Trophoblast cell (in vitro differentiated cells and primary cell): Measurements from ENCODE around the gene CPB2.
A peak's percentile ranks its signal among the peaks of the same experiment; 100 is the strongest.

Source experiments
- DNase-seq, 2 donors: peaks; one replicate each; pipeline ENCODE4 v3.0.0-alpha.2; 2016
- H2AFZ ChIP-seq: 2 replicates; pipeline ENCODE4 v1.6.1; 2013; ENCODE audit warnings: low read length, moderate library complexity, mild to moderate bottlenecking; ENCODE audit not compliant: insufficient read depth, poor library complexity
- H2AK5ac ChIP-seq: 2 replicates; pipeline ENCODE4 v1.6.1; 2013; ENCODE audit warnings: mild to moderate bottlenecking, low read length
- H2BK120ac ChIP-seq: 2 replicates; pipeline ENCODE4 v1.6.1; 2013; ENCODE audit warnings: low read length, mild to moderate bottlenecking, moderate library complexity; ENCODE audit not compliant: insufficient read depth, poor library complexity
- H2BK12ac ChIP-seq: 2 replicates; pipeline ENCODE4 v1.6.1; 2013; ENCODE audit warnings: mild to moderate bottlenecking, low read length, moderate library complexity
- H2BK5ac ChIP-seq: 2 replicates; pipeline ENCODE4 v1.6.1; 2013; ENCODE audit warnings: low read length, low read depth, moderate library complexity, mild to moderate bottlenecking; ENCODE audit not compliant: poor library complexity
- H3K14ac ChIP-seq: 2 replicates; pipeline ENCODE4 v1.6.1; 2013; ENCODE audit warnings: mild to moderate bottlenecking, low read length
- H3K18ac ChIP-seq: 2 replicates; pipeline ENCODE4 v1.6.1; 2013; ENCODE audit warnings: mild to moderate bottlenecking, low read length
- H3K23ac ChIP-seq: 2 replicates; pipeline ENCODE4 v1.6.1; 2013; ENCODE audit warnings: low read length
- H3K27ac ChIP-seq: 2 replicates; pipeline ENCODE4 v1.5.1; 2013; ENCODE audit warnings: low read depth, mild to moderate bottlenecking, inconsistent platforms, low read length, moderate library complexity
- H3K27me3 ChIP-seq: 2 replicates; pipeline ENCODE4 v1.6.1; 2013; ENCODE audit warnings: inconsistent platforms, mild to moderate bottlenecking, low read length, moderate library complexity; ENCODE audit not compliant: insufficient read depth
- H3K36me3 ChIP-seq, 2 experiments: 1 replicate in 1 of 2; 2 replicates in 1 of 2; pipeline ENCODE4 v1.6.1; 2013; ENCODE audit warnings: low read length in 2 of 2, mild to moderate bottlenecking in 2 of 2, moderate library complexity in 1 of 2; ENCODE audit not compliant: insufficient read depth in 2 of 2, control insufficient read depth in 1 of 2
- H3K4ac ChIP-seq: 2 replicates; pipeline ENCODE4 v1.6.1; 2013; ENCODE audit warnings: low read depth, mild to moderate bottlenecking, low read length, moderate library complexity
- H3K4me1 ChIP-seq, 2 experiments: 1 replicate in 1 of 2; 2 replicates in 1 of 2; pipeline ENCODE4 v1.6.1; 2013; ENCODE audit warnings: low read length in 2 of 2, mild to moderate bottlenecking in 2 of 2, moderate library complexity in 1 of 2; ENCODE audit not compliant: insufficient read depth in 2 of 2, control insufficient read depth in 1 of 2
- H3K4me2 ChIP-seq: 2 replicates; pipeline ENCODE4 v1.6.1; 2013; ENCODE audit warnings: inconsistent platforms, mild to moderate bottlenecking, low read length, moderate library complexity
- H3K4me3 ChIP-seq: 2 replicates; pipeline ENCODE4 v1.5.1; 2013; ENCODE audit warnings: mild to moderate bottlenecking, low read depth, low read length, inconsistent platforms
- H3K79me1 ChIP-seq: one replicate; pipeline ENCODE4 v1.6.1; 2013; ENCODE audit warnings: low read length
- H3K79me2 ChIP-seq: 2 replicates; pipeline ENCODE4 v1.6.1; 2013; ENCODE audit warnings: low read length, mild to moderate bottlenecking; ENCODE audit not compliant: control insufficient read depth, insufficient read depth, poor library complexity
- H3K9ac ChIP-seq: 2 replicates; pipeline ENCODE4 v1.6.1; 2013; ENCODE audit warnings: mild to moderate bottlenecking, low read length
- H3K9me3 ChIP-seq: 2 replicates; pipeline ENCODE4 v1.6.1; 2013; ENCODE audit warnings: low read depth, mild to moderate bottlenecking, control low read depth, inconsistent platforms, low read length; ENCODE audit not compliant: insufficient read depth
- H4K12ac ChIP-seq: 2 replicates; pipeline ENCODE4 v1.6.1; 2013; ENCODE audit warnings: low read depth, mild to moderate bottlenecking, low read length, moderate library complexity
- H4K8ac ChIP-seq: 2 replicates; pipeline ENCODE4 v1.6.1; 2013; ENCODE audit warnings: low read depth, mild to moderate bottlenecking, low read length, moderate library complexity
- H4K91ac ChIP-seq: one replicate; pipeline ENCODE4 v1.6.1; 2013; ENCODE audit warnings: low read depth, mild to moderate bottlenecking, low read length, moderate library complexity
- WGBS: extraction: QIAGEN DNeasy Blood & Tissue Kit; methylation state at CpG from one replicate; pipeline ENCODE4 v1.1.7; 2013; ENCODE audit warnings: missing lambda C conversion rate; ENCODE audit not compliant: insufficient read length, insufficient coverage; ENCODE audit errors: extremely low coverage; 5-methylcytosine and 5-hydroxymethylcytosine counted together

CPB2 gene

DNA sequence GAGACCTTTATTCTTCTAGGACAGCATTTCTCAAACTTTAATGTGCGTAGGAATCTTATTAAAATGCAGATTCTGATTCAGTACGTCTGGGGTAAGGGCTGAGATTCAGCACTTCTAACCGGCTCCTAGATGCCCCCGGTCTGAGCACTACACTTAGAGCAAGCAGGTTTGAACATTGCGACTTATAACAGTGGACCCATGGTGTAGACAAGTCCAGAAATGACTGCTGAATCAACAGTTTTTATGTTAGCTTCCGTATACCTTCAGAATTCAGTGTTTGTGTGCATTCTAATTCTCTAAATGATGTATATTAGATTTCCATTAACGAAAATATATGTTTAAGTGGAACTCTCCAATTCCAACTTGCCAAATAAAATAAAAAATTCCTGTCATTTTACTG lies 17.5 kb upstream of the CPB2 start:
- no peak overlapping the region for H3K23ac ChIP-seq
- no peak overlapping the region for H4K8ac ChIP-seq
- H4K12ac ChIP-seq, result no peak overlapping the region
- H3K9ac ChIP-seq, result no peak overlapping the region
- no peak overlapping the region for H3K18ac ChIP-seq
- H3K27me3 ChIP-seq, result no peaks in the 10 kb centered on the region
- no peak overlapping the region for H2AFZ ChIP-seq
- WGBS, result no CpG with 5 or more reads among the region's 7 CpGs
- H2BK5ac ChIP-seq, result no peak overlapping the region
- H3K27ac ChIP-seq, result no peak overlapping the region
- no peak overlapping the region for H2AK5ac ChIP-seq
- H3K79me1 ChIP-seq, result no peaks in the 10 kb centered on the region
- H2BK120ac ChIP-seq, result no peak overlapping the region
- no peak overlapping the region for H2BK12ac ChIP-seq
- H3K9me3 ChIP-seq, result no peaks in the 10 kb centered on the region
- no peak overlapping the region for H3K14ac ChIP-seq
- no peaks in the 10 kb centered on the region for H3K79me2 ChIP-seq
- H3K4me3 ChIP-seq, result no peak overlapping the region
- peaks cover 3 to 11% of the 10 kb centered on the region in 2 experiments for H3K36me3 ChIP-seq
- no peak overlapping the region for H4K91ac ChIP-seq
- H3K4me2 ChIP-seq, result no peak overlapping the region
- peaks cover 5 to 8% of the 10 kb centered on the region in 2 experiments for H3K4me1 ChIP-seq
- no peak overlapping the region for H3K4ac ChIP-seq
- DNase-seq, result no peak

DNA sequence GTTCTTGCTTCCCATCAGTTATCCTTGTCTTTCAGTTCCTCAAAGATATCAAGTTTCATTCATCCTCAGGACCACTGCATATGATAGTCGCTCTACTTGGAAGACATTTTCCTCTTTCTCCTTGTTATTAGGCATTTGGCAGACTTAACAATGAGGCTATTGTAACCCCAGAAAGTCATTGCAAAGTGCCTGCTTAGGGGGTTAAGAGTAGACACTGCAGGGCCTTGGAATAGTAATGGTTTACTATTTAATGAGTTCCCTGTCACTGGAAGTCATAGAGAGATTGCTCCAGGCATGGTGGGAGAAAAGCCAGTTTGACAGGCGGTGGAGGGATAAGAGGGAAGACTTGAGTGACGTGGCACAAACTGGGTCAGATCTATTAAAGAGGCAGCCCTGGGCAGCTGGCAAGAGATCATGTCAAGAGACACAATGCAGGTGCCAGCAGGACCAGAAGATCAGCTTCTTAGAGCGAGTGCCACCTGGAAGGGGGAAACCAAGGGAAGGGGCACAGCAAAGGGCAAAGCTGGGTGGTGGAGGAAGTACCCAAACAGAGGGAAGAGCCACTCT lies 16.8 kb upstream of the CPB2 start:
- H3K27ac ChIP-seq, result no peak overlapping the region

DNA sequence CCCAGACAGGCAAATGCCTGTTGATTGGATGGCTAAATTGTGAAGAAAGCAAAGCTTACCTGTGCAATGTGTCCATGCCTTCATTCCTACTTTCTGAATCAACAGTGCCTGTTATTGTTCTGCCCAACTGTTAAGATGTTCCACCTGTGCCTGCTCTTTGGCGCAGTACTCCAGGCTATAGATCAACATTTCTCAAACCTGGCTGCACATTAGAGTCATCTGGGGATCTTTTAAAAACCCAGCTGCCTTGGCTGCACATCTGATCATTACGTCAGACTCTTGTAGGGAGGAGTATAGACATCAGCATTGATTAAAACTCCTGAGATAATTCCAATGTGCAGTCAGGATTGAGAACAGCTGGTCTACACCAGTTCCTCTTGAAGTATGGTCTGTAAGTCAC lies 16.2 kb upstream of the CPB2 start:
- Histone ChIP-seq H3K14ac (no peak overlapping the region), H3K79me1 (no peaks in the 10 kb centered on the region), H4K12ac (no peak overlapping the region), H3K23ac (no peak overlapping the region), H3K27me3 (no peaks in the 10 kb centered on the region), H3K18ac (no peak overlapping the region), H4K91ac (no peak overlapping the region), H2AFZ (no peak overlapping the region), H2AK5ac (no peak overlapping the region), H3K4me1 (peaks cover 5 to 8% of the 10 kb centered on the region in 2 experiments), H3K9me3 (no peaks in the 10 kb centered on the region), H2BK120ac (no peak overlapping the region), H3K79me2 (no peaks in the 10 kb centered on the region), H3K4ac (no peak overlapping the region), H3K4me3 (no peak overlapping the region), H2BK12ac (no peak overlapping the region), H3K9ac (no peak overlapping the region), H3K27ac (no peak overlapping the region), H2BK5ac (no peak overlapping the region), H3K36me3 (peaks cover 0 to 2% of the 10 kb centered on the region in 2 experiments), H4K8ac (no peak overlapping the region), H3K4me2 (no peak overlapping the region)
- no CpG with 5 or more reads among the region's 2 CpGs for WGBS
- peak in 1 of 2 donors; percentile 16 for DNase-seq

More for the DNA sequence above, 16.8 kb upstream of the CPB2 start:
- Histone ChIP-seq H3K18ac (no peak overlapping the region), H3K79me1 (no peaks in the 10 kb centered on the region), H2BK5ac (no peak overlapping the region), H2AK5ac (no peak overlapping the region), H2BK12ac (no peak overlapping the region), H3K4me1 (peaks cover 5 to 8% of the 10 kb centered on the region in 2 experiments), H4K8ac (no peak overlapping the region), H3K79me2 (no peaks in the 10 kb centered on the region), H4K91ac (no peak overlapping the region), H3K4me3 (no peak overlapping the region), H3K9me3 (no peaks in the 10 kb centered on the region), H3K14ac (no peak overlapping the region), H3K9ac (no peak overlapping the region), H4K12ac (no peak overlapping the region), H2AFZ (no peak overlapping the region), H3K27me3 (no peaks in the 10 kb centered on the region), H3K23ac (no peak overlapping the region), H3K4me2 (no peak overlapping the region), H2BK120ac (no peak overlapping the region), H3K4ac (no peak overlapping the region), H3K36me3 (peaks cover 0 to 7% of the 10 kb centered on the region in 2 experiments)
- WGBS, result no CpG with 5 or more reads among the region's 4 CpGs
- DNase-seq, result peak in 1 of 2 donors; percentile 43

GRCh38 chr13:46119883-46120614 lies 15.2 kb upstream of the CPB2 start:
- H2BK5ac ChIP-seq, result peak overlapping the region; percentile 9
- no peak overlapping the region for H3K14ac ChIP-seq
- no peak overlapping the region for H2AFZ ChIP-seq
- no peaks in the 10 kb centered on the region for H3K36me3 ChIP-seq
- DNase-seq, result peak; percentile 47 to 60
- H3K27me3 ChIP-seq, result no peaks in the 10 kb centered on the region
- peak overlapping the region; percentile 28 for H4K91ac ChIP-seq
- no peak overlapping the region for H3K9ac ChIP-seq
- H2BK120ac ChIP-seq, result peak overlapping the region; percentile 24
- H3K4me1 ChIP-seq, result peaks cover 5 to 8% of the 10 kb centered on the region in 2 experiments
- H4K8ac ChIP-seq, result peak overlapping the region; percentile 43
- no peaks in the 10 kb centered on the region for H3K79me2 ChIP-seq
- H3K9me3 ChIP-seq, result no peaks in the 10 kb centered on the region
- no peak overlapping the region for H3K23ac ChIP-seq
- H3K4ac ChIP-seq, result no peak overlapping the region
- no peak overlapping the region for H3K27ac ChIP-seq
- no peak overlapping the region for H2AK5ac ChIP-seq
- no peak overlapping the region for H3K4me2 ChIP-seq
- no CpG with 5 or more reads among the region's 6 CpGs for WGBS
- H3K18ac ChIP-seq, result no peak overlapping the region
- no peak overlapping the region for H3K4me3 ChIP-seq
- H2BK12ac ChIP-seq, result no peak overlapping the region
- no peaks in the 10 kb centered on the region for H3K79me1 ChIP-seq
- H4K12ac ChIP-seq, result no peak overlapping the region
